ENCODE measurements around the gene LY6G5C.

Gene LY6G5C

GRCh38 chr6:31660381-31661261 is 20.2 kb downstream of the LY6G5C start, which contains the start of gene C6orf47:
TSS of gene C6orf47 (minus strand) at chr6:31660778. CDS start at chr6:31659947, 831 bp downstream.
- DNase-seq, result peak; percentile 90

DNA sequence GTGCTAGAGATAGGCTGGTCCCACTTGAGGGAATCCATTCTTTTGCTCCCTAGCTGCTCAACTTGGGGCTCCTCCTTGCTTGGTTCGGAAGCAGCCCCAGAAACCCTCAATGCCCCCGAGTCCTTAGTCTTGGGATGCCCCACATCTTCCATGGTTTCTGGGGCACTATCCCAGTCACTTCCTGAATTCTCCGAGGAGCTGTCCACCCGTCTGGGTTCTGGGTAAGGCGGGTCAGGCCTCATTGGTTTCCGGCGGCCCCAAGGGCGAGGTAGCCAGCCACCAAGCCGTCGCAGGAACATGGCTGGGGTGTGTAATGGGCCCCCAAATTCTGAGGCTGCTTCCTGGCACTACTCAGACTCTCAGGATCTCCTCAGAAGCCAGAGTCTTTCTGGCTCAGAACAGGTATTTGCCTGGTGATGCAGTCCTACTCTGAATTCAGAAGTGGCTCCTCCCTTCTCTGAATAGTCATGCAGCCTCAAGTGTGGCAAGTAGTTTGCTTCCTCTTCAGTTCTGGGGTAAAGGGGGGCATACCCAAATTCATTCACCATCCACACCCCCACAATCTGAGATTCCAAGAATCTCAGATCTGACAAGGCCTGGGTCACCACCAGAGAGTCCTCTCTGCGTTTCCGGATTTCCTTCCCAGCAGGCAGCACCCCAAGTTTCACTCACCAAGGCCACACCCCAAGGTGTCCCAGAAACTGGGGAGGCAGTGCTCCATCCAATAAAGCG is 21.1 kb downstream of the LY6G5C start:
- DNase-seq, result no peak

DNA sequence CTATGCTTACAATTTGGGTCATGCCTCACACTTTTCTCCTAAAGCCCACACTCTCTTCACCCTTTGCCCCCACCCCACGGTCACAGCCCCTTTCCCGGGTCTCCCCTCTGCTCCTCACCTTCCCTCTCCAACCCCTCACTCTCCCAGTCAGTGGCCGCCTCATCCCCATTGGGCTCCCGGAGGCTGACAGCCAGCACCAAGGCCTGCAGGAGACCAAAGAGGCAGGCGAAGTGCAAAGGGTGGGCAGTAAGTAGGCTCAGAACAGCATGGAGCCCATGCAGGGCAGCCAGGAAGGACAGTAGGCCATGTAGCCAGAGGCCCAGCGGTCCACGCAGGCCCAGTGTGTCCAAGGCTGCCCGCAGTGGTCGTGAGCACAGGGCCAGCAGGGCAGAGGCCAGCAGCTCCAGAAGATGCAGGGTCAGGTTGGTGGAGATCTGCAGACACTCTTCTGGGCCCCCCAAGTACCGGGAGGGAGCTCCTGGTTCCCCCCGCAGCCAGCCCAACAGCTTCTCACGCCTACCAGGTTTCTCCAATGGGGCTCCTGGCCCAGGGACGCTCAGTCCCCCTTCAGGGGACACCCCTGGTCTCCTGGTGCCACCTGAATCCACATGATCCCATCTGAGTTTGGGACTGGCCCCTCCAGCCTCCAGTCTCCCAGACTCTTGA is 21.8 kb downstream of the LY6G5C start:
- DNase-seq, result no peak

DNA sequence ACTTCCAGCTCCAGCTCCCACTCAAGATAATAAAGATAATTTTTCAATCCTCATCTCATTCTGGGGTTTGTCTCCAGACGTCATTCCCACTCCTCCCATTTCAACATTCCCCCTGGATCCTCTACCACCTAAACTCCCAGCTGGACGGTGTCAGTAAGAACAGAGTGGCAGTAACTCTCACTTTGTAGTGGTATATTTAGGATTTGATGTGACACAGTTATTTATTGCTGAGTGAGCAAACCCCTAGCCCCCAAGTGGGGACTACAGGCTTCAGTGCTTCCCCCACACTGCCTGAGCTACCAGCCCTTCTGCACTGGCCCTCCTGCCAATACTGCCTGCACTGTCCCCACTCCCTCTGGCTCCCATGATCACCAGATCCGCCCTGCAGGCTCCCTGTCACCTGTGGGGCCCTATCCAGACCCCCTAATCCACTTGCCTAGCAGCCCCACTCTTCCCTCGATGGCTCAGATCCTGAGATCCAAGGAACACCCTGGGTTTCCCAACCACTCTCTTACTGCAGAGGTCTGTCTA is 22.6 kb downstream of the LY6G5C start:
- no peak for DNase-seq

DNA sequence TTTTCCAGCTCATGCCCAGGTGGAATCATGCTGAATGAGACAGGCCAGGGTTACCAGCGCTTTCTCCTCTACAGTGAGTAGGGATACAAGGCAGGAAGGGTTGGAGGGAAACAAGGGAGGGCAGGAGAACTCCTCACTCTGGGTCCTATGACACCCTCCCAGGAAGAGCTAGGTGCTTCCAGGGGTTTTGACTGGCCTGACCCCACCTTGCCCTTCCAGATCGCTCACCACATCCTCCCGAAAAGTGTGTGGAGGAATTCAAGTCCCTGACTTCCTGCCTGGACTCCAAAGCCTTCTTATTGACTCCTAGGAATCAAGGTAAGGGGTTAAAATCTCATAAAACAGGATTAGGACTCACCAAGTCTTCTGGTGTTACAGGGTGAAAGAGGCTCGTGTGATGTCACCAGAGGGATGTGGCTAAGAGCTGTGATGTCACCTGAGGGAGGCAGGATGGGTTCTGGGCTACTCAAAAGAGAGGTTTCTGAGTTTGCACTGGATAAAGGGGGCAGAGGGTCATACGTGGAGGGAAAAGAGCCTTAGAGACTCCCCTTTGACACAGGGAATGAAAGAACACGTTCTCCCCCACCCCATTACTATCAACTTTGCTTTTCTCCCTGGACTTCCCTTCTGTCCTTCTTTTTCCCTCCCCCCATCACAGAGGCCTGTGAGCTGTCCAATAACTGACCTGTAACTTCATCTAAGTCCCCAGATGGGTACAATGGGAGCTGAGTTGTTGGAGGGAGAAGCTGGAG is 23.3 kb downstream of the LY6G5C start:
- DNase-seq, result no peak

DNA sequence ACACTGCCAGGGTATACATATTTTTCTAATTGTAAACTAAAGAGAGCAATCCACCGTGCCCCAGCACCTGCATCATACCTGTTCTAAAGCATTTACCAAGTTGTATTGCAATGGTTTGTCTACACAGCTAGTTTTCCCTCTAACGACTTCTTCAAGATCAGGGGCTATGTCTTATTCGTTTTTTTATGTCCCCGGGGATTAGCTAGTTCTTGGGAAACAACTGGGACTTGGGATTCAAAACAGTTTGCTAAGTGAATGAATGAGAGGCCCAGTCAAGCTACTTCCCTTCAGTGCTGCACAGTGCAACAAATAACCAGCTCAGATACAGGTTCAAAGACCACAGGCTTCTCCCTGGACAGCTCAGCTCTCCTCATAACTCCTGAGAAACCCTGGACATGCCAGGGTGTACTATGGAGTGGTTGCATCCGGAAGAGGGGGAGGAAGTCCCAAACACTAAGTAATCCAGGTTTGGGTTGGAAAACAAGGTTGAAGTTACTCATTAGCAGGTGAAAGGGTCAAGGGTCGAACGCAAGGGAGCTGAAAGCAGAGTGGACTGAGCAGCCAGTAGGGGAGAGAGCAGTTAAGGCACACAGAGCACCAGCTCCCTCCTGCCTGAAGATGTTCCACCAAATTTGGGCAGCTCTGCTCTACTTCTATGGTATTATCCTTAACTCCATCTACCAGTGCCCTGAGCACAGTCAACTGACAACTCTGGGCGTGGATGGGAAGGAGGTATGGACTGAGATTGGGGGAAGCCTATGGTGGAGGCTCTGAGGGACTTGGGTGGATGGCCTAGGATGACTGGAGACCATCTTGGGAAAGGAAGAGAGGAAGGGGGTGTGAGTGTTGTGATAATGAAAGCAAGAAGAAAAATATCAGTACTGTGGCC is 25.3 kb downstream of the LY6G5C start, which contains the start of gene APOM:
TSS of gene APOM (plus strand) at position 546 of the 889 bp plus-strand sequence. CDS start at position 619, 73 bp downstream.
- DNase-seq, result no peak

GRCh38 chr6:31654574-31655348 is 26.1 kb downstream of the LY6G5C start:
- DNase-seq, result no peak

DNA sequence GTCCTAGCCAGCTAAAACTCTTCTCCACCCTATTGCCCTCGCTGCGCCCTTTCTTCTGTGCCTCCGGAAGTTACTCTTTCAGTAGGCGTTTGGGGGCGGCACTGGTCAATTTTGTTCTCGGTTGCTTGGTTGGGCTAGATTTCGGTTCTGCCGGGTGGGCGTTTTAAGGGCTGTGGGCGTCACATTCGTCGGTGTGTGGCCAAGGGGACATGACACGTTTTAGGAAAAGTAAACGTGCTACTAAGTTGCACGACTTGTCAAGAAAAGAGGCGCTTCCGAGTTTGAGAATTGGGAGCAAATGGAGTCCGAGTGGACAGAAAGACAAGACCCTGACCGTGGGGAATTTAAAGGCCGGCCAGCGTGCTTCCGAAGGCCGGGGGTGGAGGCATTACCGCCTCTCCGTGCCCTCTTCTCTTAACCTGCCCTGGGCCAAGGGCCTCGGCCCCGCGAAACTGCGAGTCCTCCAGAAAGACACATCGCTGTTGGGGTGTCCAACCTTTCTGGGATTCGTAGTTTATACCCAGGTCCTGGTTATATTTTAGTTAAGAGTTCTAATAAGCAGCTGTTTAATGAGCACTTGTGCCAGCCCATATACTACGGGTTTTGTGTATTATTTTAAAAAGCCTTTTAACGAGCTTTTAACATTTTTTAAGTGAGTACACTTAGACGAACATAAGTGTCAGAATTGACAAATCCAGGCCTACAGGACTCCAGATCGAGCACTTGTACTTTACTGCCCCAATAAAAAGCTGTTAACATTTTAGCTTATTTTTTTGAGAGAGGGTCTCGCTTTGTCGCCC is 27.7 kb downstream of the LY6G5C start:
- peak; percentile 97 for DNase-seq

- peak; percentile 63 for DNase-seq
These were observed 29.2 kb downstream of the LY6G5C start for GRCh38 chr6:31651602-31652191.

DNA sequence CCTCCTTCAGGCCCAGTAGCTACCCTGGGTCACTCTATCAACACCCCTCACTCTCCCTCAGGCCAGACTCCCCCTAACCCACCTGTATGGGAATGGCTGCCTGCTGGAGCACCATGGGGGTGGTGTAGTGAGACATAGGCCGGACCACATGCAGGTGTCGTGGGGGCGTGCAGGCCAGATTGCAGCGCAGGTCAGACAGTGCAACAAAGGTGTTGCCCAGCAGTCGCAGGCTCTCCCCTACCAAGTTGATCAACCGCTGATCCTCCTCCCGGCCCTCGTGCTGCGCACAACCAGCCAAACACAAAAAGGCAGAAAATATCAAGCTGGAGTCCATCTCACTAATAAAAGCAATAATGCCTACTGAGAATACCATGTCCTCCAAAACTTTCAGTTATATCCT is 35.5 kb downstream of the LY6G5C start:
- no peak for DNase-seq

DNA sequence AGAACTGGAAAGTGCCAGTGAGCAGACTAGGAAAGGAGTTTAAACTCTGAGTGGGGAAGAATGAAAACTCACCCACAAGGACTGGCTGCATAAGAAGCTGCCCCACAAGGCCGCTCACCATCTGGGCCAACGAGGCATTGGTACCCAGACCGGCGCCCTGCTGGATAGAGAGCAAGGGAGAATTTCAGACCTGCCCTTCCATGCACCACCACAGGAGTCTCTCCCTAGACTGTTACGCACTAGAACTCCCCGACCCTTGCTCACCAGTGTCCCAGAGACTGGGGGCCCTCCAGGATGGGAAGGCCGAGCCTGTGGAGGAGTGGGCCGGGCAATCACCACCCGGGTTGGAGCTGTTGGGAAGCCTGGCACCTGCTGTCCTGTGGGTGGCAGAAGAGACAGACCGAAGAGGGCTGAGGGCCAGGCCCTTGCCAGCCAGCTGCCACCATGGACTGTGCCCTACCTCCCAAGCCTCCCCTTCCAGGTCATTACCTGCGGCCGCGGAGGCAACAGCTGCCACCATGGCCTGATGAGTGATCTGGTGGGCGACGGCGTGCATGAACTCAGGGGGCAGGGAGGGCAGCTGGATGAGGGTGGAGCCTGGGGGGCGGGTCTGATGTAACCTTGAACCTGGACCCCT is 36.9 kb downstream of the LY6G5C start:
- no peak for DNase-seq

DNA sequence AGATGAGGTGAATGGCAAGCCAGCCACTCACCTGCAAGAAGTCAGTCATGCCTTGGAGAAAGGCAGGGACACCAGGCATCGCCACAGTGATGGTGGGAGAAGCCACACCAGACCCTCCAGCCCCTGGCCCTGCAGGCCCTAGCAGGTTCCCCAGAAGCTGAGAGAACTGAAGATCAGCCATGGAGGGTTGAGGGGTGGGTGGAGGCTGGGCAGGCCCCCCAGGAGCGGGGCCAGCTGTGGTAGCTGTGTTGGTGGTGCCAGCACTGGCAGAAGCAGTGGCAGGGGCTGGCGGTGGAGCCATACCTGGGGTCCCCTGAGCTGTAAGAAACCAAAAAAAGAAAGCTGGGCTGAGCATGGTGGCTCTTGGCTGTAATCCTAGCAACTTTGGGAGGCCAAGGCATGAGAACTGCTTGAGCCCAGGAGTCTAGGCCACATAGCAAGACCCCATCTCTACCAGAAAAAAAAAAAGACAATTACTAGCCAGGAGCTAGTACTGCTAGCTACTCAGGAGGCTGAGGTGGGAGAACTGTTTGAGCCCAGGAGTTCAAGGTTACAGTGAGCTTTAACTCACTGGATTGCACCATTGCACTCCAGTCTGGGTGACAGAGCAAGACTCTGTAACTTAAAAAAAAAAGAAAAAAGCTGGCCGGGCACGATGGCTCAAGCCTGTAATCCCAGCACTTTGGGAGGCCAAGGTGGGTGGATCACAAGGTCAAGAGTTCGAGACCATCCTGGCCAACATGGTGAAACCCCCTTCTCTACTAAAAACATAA is 37.9 kb downstream of the LY6G5C start:
- DNase-seq, result no peak

DNA sequence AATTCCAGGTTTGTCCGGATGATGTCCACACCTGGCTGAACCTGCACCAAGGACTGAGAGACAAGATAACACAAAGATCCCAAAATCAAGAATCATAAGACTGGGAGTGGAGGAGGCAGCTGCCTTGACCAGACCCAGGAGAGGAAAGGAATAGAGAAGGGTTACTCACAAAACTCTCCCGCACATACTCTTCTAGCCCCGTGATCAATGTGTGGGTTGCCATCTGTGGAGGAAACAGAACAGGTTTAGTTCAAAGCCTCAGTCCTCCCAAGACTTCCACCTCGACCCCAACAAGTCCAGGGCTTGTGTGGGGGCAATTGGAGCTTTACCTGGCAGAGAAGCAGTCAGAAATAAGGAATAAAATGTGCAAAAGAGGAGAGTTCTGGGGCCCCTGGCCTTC is 39.5 kb downstream of the LY6G5C start:
- DNase-seq, result no peak

DNA sequence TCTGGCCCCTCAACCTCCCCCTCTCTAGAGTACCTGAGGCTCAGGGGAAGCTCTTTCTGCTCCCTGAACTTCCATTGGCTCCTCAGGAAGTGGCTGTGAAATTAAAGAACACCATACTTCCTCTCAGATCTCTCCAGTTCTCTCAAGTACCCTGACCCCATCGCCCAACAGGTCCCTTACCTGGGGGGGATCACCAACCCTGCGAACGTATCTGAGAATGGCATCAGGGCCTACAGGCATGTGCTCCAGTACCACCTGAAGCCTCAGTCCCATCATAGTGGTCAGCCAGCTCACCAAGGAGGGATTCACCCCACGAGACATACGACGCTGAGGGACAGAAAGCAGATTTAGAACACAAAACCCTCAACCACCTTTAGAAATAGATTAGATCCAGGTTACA is 40.3 kb downstream of the LY6G5C start:
- no peak for DNase-seq

- no peak for DNase-seq
These were observed 41.4 kb downstream of the LY6G5C start for GRCh38 chr6:31639449-31639861.

GRCh38 chr6:31639043-31639442 is 41.8 kb downstream of the LY6G5C start:
- no peak for DNase-seq

- DNase-seq, result no peak
These were observed 43.9 kb downstream of the LY6G5C start for GRCh38 chr6:31636698-31637596.
